Motor neuron (in vitro differentiated cells): Measurements from ENCODE around the gene NUAK1. TPM values are rescaled to one million over a fixed set of nuclear protein-coding genes. Genes with fewer than 3 reads are reported as not detected.
"Not testable (repeated sequence)": the region's sequence is repeated elsewhere in the genome, so short reads cannot be mapped to it uniquely, and the experiment has no call there.

Experiments
- ATAC-seq, 8 experiments: fragments of 200-7000 bp; cut with Tn5 transposase; replicated peaks in 6 of 8; 2 replicates each; pipeline ENCODE4 v1.8.0; 2021; ENCODE audit warnings: mild to moderate bottlenecking in 8 of 8, moderate library complexity in 8 of 8
- H3K27ac ChIP-seq, 2 donors: fragments of 250-450 bp; sonication (Bioruptor Pico); 2 replicates each; pipeline ENCODE4 v1.9.0; 2021; ENCODE audit warnings: antibody characterized with exemption in 2 of 2, mild to moderate bottlenecking in 2 of 2, moderate library complexity in 1 of 2
- H3K4me1 ChIP-seq, 2 donors: fragments of 250-450 bp; sonication (Bioruptor Pico); replicated peaks in 1 of 2; 2 replicates each; pipeline ENCODE4 v1.6.1; 2021; ENCODE audit warnings: antibody characterized with exemption in 2 of 2, mild to moderate bottlenecking in 2 of 2, moderate library complexity in 1 of 2
- H3K4me3 ChIP-seq, 5 donors: fragments of 250-450 bp; sonication (Bioruptor Pico); 2 replicates each; pipeline ENCODE4 v1.9.0; 2021; ENCODE audit warnings: antibody characterized with exemption in 5 of 5, mild to moderate bottlenecking in 5 of 5, moderate library complexity in 4 of 5
- WGBS, 10 experiments: fragments of 450-650 bp; shearing (Covaris generic); methylation state at CpG; one replicate each; pipeline ENCODE4 v1.0.0; 2022; 5-methylcytosine and 5-hydroxymethylcytosine counted together
- in situ Hi-C, 9 experiments: fragments of 400-800 bp; cut with MboI; loops; one replicate each; pipeline ENCODE4 v1.15.0; 2021; ENCODE audit warnings: low sequenced_read_pairs in 9 of 9, low pct_unique_long_range_greater_than_20kb in 2 of 9; ENCODE audit not compliant: unreplicated experiment in 9 of 9
- total RNA-seq, 8 experiments: library from RNA; unstranded; fragments of 300-600 nt; gene quantifications; 2 replicates each; pipeline versions ENCODE4 v1.2.3 to v1.2.4, GENCODE V29; 2022

NUAK1 gene
- total RNA-seq, 8 experiments from 2014 or later = 2.2 to 46.6 (median 13.4) TPM

- in situ Hi-C loops = no loop called here
- no peak for ATAC-seq
Observed at GRCh38 chr12:106020736-106021135, 118.0 kb downstream of the NUAK1 start.

GRCh38 chr12:106019144-106019543 is 119.6 kb downstream of the NUAK1 start:
- no peak overlapping the region for H3K27ac ChIP-seq
- no peak overlapping the region for H3K4me3 ChIP-seq
- WGBS, 10 experiments = 0 to 100% (median 93%) methylated on average over 1 to 2 of the region's 2 CpGs; no CpG with 5 or more reads in 4 of the 10 experiments
- H3K4me1 ChIP-seq = peaks cover 18 to 27% of the 10 kb centered on the region in 2 donors
- peak in 2 of 8 experiments; percentile 47 to 67 for ATAC-seq
- in situ Hi-C loops = no loop called here

More at GRCh38 chr12:106020736-106021135, 118.0 kb downstream of the NUAK1 start:
- 60 to 90% (median 74%) methylated on average over 2 to 3 of the region's 3 CpGs; no CpG with 5 or more reads in 2 of the 10 experiments for WGBS, 10 experiments
- Histone ChIP-seq H3K27ac (no peak overlapping the region), H3K4me3 (no peak overlapping the region), H3K4me1 (peaks cover 18 to 27% of the 10 kb centered on the region in 2 donors)

- Histone ChIP-seq H3K4me1 (peaks cover 18 to 25% of the 10 kb centered on the region in 2 donors), H3K27ac (no peak overlapping the region), H3K4me3 (no peak overlapping the region)
- WGBS, 10 experiments = 43 to 100% (median 72%) methylated on average over 1 of the region's 1 CpG; no CpG with 5 or more reads in 6 of the 10 experiments
- in situ Hi-C loops = no loop called here
- ATAC-seq = no peak
Observed at GRCh38 chr12:106018286-106018685, 120.5 kb downstream of the NUAK1 start.

GRCh38 chr12:106016601-106017278 is 122.0 kb downstream of the NUAK1 start:
- ATAC-seq, in situ Hi-C loops, H3K4me1 ChIP-seq, H3K27ac ChIP-seq, H3K4me3 ChIP-seq: not testable (repeated sequence)
- 67 to 100% (median 93%) methylated on average over 1 to 5 of the region's 7 CpGs; no CpG with 5 or more reads in 4 of the 10 experiments for WGBS, 10 experiments

GRCh38 chr12:106015646-106016045 is 123.1 kb downstream of the NUAK1 start:
- in situ Hi-C loops = no loop called here
- WGBS, 10 experiments = 78 to 93% (median 87%) methylated on average over 2 to 12 of the region's 12 CpGs
- ATAC-seq = no peak
- H3K27ac ChIP-seq = no peak overlapping the region
- H3K4me3 ChIP-seq = no peak overlapping the region
- H3K4me1 ChIP-seq = no peaks in the 10 kb centered on the region

- H3K27ac ChIP-seq = no peak overlapping the region
- no peak overlapping the region for H3K4me3 ChIP-seq
- in situ Hi-C loops = no loop called here
- 40 to 95% (median 94%) methylated on average over 1 to 3 of the region's 4 CpGs; no CpG with 5 or more reads in 6 of the 10 experiments for WGBS, 10 experiments
- ATAC-seq = no peak
- H3K4me1 ChIP-seq = no peaks in the 10 kb centered on the region
Observed at GRCh38 chr12:106013941-106014340, 124.8 kb downstream of the NUAK1 start.

Other genes starting within 250 kb of the NUAK1 start
- 100 to 1,000 TPM in 1 of 8 experiments, 10 to 100 TPM in 7; 38.0 to 132 (median 50.4) TPM for gene CKAP4, start 109.1 kb upstream of the NUAK1 start, total RNA-seq
- gene TCP11L2, start 163.8 kb upstream of the NUAK1 start, total RNA-seq = 10 to 100 TPM in 7 of 8 experiments, 1 to 10 TPM in 1; 6.7 to 43.0 (median 14.2) TPM
- 10 to 100 TPM in 5 of 8 experiments, 1 to 10 TPM in 3; 6.8 to 19.4 (median 13.2) TPM for gene POLR3B, start 218.8 kb upstream of the NUAK1 start, total RNA-seq